Thyroid gland (tissue), 4 donors: ENCODE measurements around the gene SBK3. TPM values are rescaled to one million over a fixed set of nuclear protein-coding genes. Genes with fewer than 3 reads are reported as not detected.
"Not testable (repeated sequence)": the region's sequence is repeated elsewhere in the genome, so short reads cannot be mapped to it uniquely, and the experiment has no call there.

Experiments
- DNase-seq, 2 donors: peaks; one replicate each; pipeline ENCODE4 v3.0.0-alpha.2; 2019
- H3K27ac ChIP-seq, 3 donors: fragments of 200-600 bp; sonication (generic); 1 replicate in 2 of 3; 2 replicates in 1 of 3; pipeline ENCODE4 v1.5.1; 2016 to 2019; ENCODE audit warnings: mild to moderate bottlenecking in 1 of 3, moderate library complexity in 1 of 3
- H3K27me3 ChIP-seq: fragments of 200-600 bp; sonication (generic); one replicate; pipeline ENCODE4 v1.5.1; 2019
- H3K36me3 ChIP-seq, 2 donors: fragments of 200-600 bp; sonication (generic); one replicate each; pipeline ENCODE4 v1.5.1; 2016 to 2019
- H3K4me1 ChIP-seq, 2 donors: fragments of 200-600 bp; sonication (generic); one replicate each; pipeline ENCODE4 v1.5.1; 2017 to 2019
- H3K4me3 ChIP-seq, 3 donors: fragments of 200-600 bp; sonication (generic); replicated peaks in 1 of 3; 1 replicate in 2 of 3; 2 replicates in 1 of 3; pipeline ENCODE4 v1.5.1; 2016; ENCODE audit warnings: mild to moderate bottlenecking in 1 of 3
- H3K9me3 ChIP-seq: fragments of 200-600 bp; sonication (generic); one replicate; pipeline ENCODE4 v1.5.1; 2017
- POLR2A ChIP-seq, 2 donors: fragments of 450-650 bp; IDR thresholded peaks; one replicate each; pipeline ENCODE4 v1.6.1; 2017; ENCODE audit warnings: antibody characterized with exemption in 2 of 2, mild to moderate bottlenecking in 2 of 2, moderate library complexity in 1 of 2
- WGBS, 2 donors: methylation state at CpG; one replicate each; pipeline ENCODE4 v1.1.5; 2017; 5-methylcytosine and 5-hydroxymethylcytosine counted together
- intact Hi-C: fragments of 100-400 bp; cut with DNase I; formaldehyde crosslinking; loops from one replicate; pipeline ENCODE4 v1.15.1; 2023
- total RNA-seq, 4 donors: library from RNA; depleted of rRNA; stranded (reverse); fragments of >200 nt; gene quantifications; one replicate each; pipeline ENCODE4 v1.2.3, GENCODE V29; 2016
- TF ChIP-seq, protein P1 (sequence below), 6 experiments: fragments of 200-600 bp in 3 of 6; fragments of 450-650 bp in 3 of 6; sonication (generic) in 3 of 6; IDR thresholded peaks; one replicate each; pipeline ENCODE4 v1.5.1; 2016 to 2019; ENCODE audit warnings: antibody characterized with exemption in 6 of 6, mild to moderate bottlenecking in 2 of 6, inconsistent platforms in 1 of 6, moderate library complexity in 1 of 6

The SBK3 gene
- total RNA-seq, 4 donors from 2014 or later: 0.94 to 14.8 TPM; not detected in 2

DNA sequence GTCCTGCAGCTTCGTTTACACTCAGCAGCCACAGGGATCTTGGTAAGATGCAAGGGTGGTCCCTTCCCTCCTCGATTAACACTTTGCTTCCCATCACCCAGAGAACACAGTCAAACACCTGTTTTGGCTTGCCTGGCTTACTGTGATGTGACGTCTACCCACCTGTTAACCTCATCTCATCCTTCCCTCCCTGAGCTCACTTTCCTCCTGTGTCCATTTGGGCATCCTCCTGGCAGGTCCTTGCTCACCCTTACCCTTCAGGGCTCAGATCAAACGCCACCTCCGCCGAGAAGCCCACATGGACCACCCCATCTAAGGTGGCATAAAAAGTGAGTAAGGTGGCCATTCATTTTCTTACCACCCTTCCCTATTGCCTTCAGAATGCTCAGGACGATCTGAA, 44.8 kb upstream of the SBK3 start:
- Histone ChIP-seq H3K36me3 (peaks cover 0 to 10% of the 10 kb centered on the region in 2 donors), H3K27ac (no peak overlapping the region), H3K4me1 (peaks cover 4 to 13% of the 10 kb centered on the region in 2 donors), H3K4me3 (no peak overlapping the region), H3K9me3 (no peaks in the 10 kb centered on the region), H3K27me3 (no peaks in the 10 kb centered on the region)
- intact Hi-C loops: no loop called here
- TF ChIP-seq POLR2A (IDR thresholded peaks at IDR 0.05): no peak
- TF ChIP-seq, protein P1, sequence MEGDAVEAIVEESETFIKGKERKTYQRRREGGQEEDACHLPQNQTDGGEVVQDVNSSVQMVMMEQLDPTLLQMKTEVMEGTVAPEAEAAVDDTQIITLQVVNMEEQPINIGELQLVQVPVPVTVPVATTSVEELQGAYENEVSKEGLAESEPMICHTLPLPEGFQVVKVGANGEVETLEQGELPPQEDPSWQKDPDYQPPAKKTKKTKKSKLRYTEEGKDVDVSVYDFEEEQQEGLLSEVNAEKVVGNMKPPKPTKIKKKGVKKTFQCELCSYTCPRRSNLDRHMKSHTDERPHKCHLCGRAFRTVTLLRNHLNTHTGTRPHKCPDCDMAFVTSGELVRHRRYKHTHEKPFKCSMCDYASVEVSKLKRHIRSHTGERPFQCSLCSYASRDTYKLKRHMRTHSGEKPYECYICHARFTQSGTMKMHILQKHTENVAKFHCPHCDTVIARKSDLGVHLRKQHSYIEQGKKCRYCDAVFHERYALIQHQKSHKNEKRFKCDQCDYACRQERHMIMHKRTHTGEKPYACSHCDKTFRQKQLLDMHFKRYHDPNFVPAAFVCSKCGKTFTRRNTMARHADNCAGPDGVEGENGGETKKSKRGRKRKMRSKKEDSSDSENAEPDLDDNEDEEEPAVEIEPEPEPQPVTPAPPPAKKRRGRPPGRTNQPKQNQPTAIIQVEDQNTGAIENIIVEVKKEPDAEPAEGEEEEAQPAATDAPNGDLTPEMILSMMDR (IDR thresholded peaks at IDR 0.05): no peak
- WGBS, 2 donors: 63 to 68% methylated on average over 7 of the region's 7 CpGs
- DNase-seq: no peak

GRCh38 chr19:55588738-55589137, 43.4 kb upstream of the SBK3 start:
- intact Hi-C loops: no loop called here
- no peak overlapping the region for H3K27ac ChIP-seq
- H3K4me1 ChIP-seq: peaks cover 4 to 13% of the 10 kb centered on the region in 2 donors
- no peak overlapping the region for H3K4me3 ChIP-seq
- no peak for DNase-seq
- no peak for TF ChIP-seq POLR2A (IDR thresholded peaks at IDR 0.05)
- TF ChIP-seq, protein P1 (IDR thresholded peaks at IDR 0.05): no peak
- 92 to 93% methylated on average over 8 of the region's 8 CpGs for WGBS, 2 donors
- H3K9me3 ChIP-seq: no peaks in the 10 kb centered on the region
- H3K27me3 ChIP-seq: no peaks in the 10 kb centered on the region
- peaks cover 0 to 6% of the 10 kb centered on the region in 2 donors for H3K36me3 ChIP-seq

DNA sequence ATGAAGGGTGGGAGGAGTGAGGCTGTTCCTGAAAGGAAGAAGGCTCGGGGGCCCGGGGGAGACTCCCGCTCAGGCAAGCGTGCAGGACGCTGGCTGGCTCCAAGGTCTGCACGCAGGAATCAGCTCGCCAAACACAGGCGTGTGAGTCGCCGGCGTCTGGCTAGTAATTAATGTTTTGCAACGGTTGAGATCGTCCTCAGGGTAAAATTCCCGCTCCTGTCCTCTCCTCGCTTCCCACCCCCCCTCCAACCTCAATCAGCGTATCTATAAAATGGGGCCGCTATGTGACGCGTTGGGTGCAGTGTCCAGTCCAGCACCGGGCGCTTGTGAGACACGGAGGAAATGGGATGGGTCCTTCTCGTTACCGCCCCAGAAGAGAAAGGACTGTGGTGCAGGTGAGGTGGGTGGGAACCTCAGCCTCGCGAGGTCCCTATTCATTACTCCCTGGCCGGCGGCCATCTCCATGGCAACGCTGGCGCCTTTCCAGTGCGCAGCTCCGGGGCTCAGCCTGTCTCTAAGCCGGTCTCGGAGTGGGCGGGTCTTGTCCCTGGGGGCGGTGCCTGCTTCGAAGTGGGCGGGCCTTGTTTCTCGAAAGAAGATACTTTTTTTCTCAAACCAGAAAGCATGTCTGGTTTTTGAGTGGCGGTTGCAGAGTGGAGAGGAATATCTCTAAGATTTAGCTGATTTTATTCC, 41.8 kb upstream of the SBK3 start:
- intact Hi-C loops: no loop called here
- 1 to 2% methylated on average over 28 to 37 of the region's 40 CpGs for WGBS, 2 donors
- H3K27ac ChIP-seq: peak overlapping the region; percentile 6 to 51 (median 13)
- no peaks in the 10 kb centered on the region for H3K9me3 ChIP-seq
- peak; percentile 98 to 99 for DNase-seq
- TF ChIP-seq, protein P1 (IDR thresholded peaks at IDR 0.05): no peak
- peak in 1 of 2 donors; percentile 39 for TF ChIP-seq POLR2A (IDR thresholded peaks at IDR 0.05)
- H3K4me3 ChIP-seq: peak overlapping the region in 2 of 3 donors; percentile 9 to 21
- no peaks in the 10 kb centered on the region for H3K36me3 ChIP-seq
- peaks cover 7 to 20% of the 10 kb centered on the region in 2 donors for H3K4me1 ChIP-seq
- H3K27me3 ChIP-seq: no peaks in the 10 kb centered on the region

GRCh38 chr19:55585658-55586339, 40.5 kb upstream of the SBK3 start:
- peaks cover 15 to 31% of the 10 kb centered on the region in 2 donors for H3K4me1 ChIP-seq
- no peaks in the 10 kb centered on the region for H3K36me3 ChIP-seq
- peak overlapping the region; percentile 61 to 74 (median 69) for H3K27ac ChIP-seq
- intact Hi-C loops: no loop called here
- no peaks in the 10 kb centered on the region for H3K9me3 ChIP-seq
- peak in 1 of 2 donors; percentile 20 for TF ChIP-seq POLR2A (IDR thresholded peaks at IDR 0.05)
- TF ChIP-seq, protein P1 (IDR thresholded peaks at IDR 0.05): no peak
- no peaks in the 10 kb centered on the region for H3K27me3 ChIP-seq
- 3 to 4% methylated on average over 23 to 24 of the region's 36 CpGs for WGBS, 2 donors
- DNase-seq: peak; percentile 95
- peak overlapping the region in 1 of 3 donors; percentile 27 for H3K4me3 ChIP-seq

DNA sequence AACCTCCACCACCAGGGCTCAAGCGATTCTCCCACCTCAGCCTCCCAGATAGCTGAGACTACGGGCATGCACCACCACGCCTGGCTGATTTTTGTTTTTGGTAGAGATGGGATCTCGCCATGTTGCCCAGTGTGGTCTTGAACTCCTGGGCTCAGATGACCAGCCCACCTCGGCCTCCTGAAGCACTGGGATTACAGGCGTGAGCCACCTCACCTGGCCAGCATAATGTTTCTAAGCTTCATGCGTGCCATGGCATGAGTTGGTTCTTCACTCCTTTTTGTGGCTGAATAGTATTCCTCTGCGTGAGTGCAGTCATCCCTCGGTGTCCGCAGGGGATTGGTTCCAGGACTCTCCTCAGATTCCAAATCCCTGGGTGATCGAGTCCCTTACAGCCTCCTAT, 39.5 kb upstream of the SBK3 start:
- intact Hi-C loops: no loop called here

GRCh38 chr19:55583897-55584296, 38.6 kb upstream of the SBK3 start:
- H3K27me3 ChIP-seq, H3K27ac ChIP-seq, H3K9me3 ChIP-seq, DNase-seq, H3K36me3 ChIP-seq, H3K4me3 ChIP-seq, intact Hi-C loops: not testable (repeated sequence)
- H3K4me1 ChIP-seq: peaks cover 15 to 37% of the 10 kb centered on the region in 2 donors
- WGBS, 2 donors: 71 to 76% methylated on average over 8 of the region's 8 CpGs

More for the DNA sequence above, 39.5 kb upstream of the SBK3 start:
- WGBS, 2 donors: 72 to 73% methylated on average over 10 to 11 of the region's 11 CpGs
- no peaks in the 10 kb centered on the region for H3K36me3 ChIP-seq
- no peaks in the 10 kb centered on the region for H3K9me3 ChIP-seq
- TF ChIP-seq, protein P1 (IDR thresholded peaks at IDR 0.05): no peak
- TF ChIP-seq POLR2A (IDR thresholded peaks at IDR 0.05): no peak
- peaks cover 15 to 32% of the 10 kb centered on the region in 2 donors for H3K4me1 ChIP-seq
- no peak for DNase-seq
- no peaks in the 10 kb centered on the region for H3K27me3 ChIP-seq
- H3K4me3 ChIP-seq: no peak overlapping the region
- H3K27ac ChIP-seq: peak overlapping the region in 2 of 3 donors; percentile 61 to 74

DNA sequence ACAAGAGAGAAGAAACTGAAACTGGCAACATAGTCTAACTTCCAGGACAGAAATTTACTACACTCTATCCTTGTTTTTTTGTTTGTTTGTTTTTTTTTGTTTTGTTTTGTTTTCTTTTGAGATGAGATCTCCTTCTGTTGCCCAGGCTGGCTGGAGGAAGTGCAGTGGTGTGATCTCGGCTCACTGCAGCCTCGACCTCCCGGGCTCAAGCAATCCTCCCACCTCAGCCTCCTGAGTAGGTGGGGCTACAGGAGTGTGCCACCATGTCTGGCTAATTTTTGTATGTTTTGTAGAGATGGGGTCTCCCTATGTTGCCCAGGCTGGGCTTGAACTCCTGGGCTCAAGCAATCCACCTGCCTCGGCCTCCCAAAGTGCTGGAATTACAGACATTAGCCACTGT, 36.9 kb upstream of the SBK3 start:
- H3K4me3 ChIP-seq, intact Hi-C loops, H3K27me3 ChIP-seq, H3K9me3 ChIP-seq, DNase-seq: not testable (repeated sequence)
- 76 to 79% methylated on average over 4 of the region's 4 CpGs for WGBS, 2 donors
- H3K4me1 ChIP-seq: peaks cover 15 to 31% of the 10 kb centered on the region in 2 donors
- H3K27ac ChIP-seq: peak overlapping the region; percentile 92 to 96 (median 95)
- peaks cover 7 to 16% of the 10 kb centered on the region in 2 donors for H3K36me3 ChIP-seq
